ENCODE results near the gene SEPTIN7. TPM values are rescaled to one million over a fixed set of nuclear protein-coding genes. Genes with fewer than 3 reads are reported as not detected.
"Not testable (repeated sequence)": the region's sequence is repeated elsewhere in the genome, so short reads cannot be mapped to it uniquely, and the experiment has no call there.

The SEPTIN7 gene
- 232 TPM for total RNA-seq
- long read RNA-seq, full-length matches to known transcripts, result 165 of 233 reads
- long read RNA-seq, partial matches to known transcripts, result 29 of 233 reads
- long read RNA-seq, other reads (novel, unspliced or antisense), result 39 of 233 reads

GRCh38 chr7:35800718-35801391 lies at the start of gene SEPTIN7:
Gene SEPTIN7 (plus strand): TSS chr7:35801057. CDS start chr7:35801210, 153 bp downstream.
- DNase-seq (ENCODE audit: low spot score), result peak; percentile 100
- intact Hi-C loops (cut with DNase I), result loop anchor here (5.0 kb wide), 3 partner anchors 49 to 106 kb away; no protein-coding TSS in a partner anchor

GRCh38 chr7:35752742-35753141 lies 48.1 kb upstream of the SEPTIN7 start:
- DNase-seq (ENCODE audit: low spot score), result no peak
- intact Hi-C loops (cut with DNase I), result loop anchor here (5.0 kb wide), 1 partner anchor 50 kb away; the partner anchor contains the start of gene SEPTIN7

GRCh38 chr7:35753761-35754603 lies 46.9 kb upstream of the SEPTIN7 start:
- intact Hi-C loops (cut with DNase I), result loop anchor here (5.0 kb wide), 1 partner anchor 48 kb away; the partner anchor contains the start of gene SEPTIN7
- no peak for DNase-seq (ENCODE audit: low spot score)

- no peak for DNase-seq (ENCODE audit: low spot score)
- intact Hi-C loops (cut with DNase I), result loop anchor here (5.0 kb wide), 1 partner anchor 48 kb away; the partner anchor contains the start of gene SEPTIN7
These were observed 46.1 kb upstream of the SEPTIN7 start for GRCh38 chr7:35754741-35755140.

GRCh38 chr7:35755711-35756110 lies 45.1 kb upstream of the SEPTIN7 start:
- intact Hi-C loops (cut with DNase I), result no loop called here
- DNase-seq (ENCODE audit: low spot score), result no peak

- DNase-seq (ENCODE audit: low spot score); intact Hi-C loops (cut with DNase I): not testable (repeated sequence)
These were observed 44.4 kb upstream of the SEPTIN7 start for GRCh38 chr7:35756453-35756852.

- no peak for DNase-seq (ENCODE audit: low spot score)
- intact Hi-C loops (cut with DNase I), result no loop called here
These were observed 43.3 kb upstream of the SEPTIN7 start for GRCh38 chr7:35757574-35757973.

GRCh38 chr7:35758421-35758820 lies 42.4 kb upstream of the SEPTIN7 start:
- intact Hi-C loops (cut with DNase I), result no loop called here
- DNase-seq (ENCODE audit: low spot score), result no peak

- DNase-seq (ENCODE audit: low spot score), result no peak
- intact Hi-C loops (cut with DNase I), result no loop called here
These were observed 40.6 kb upstream of the SEPTIN7 start for GRCh38 chr7:35760143-35760745.

- no peak for DNase-seq (ENCODE audit: low spot score)
- intact Hi-C loops (cut with DNase I), result no loop called here
These were observed 38.8 kb upstream of the SEPTIN7 start for GRCh38 chr7:35761871-35762677.

- intact Hi-C loops (cut with DNase I), result no loop called here
- no peak for DNase-seq (ENCODE audit: low spot score)
These were observed 38.1 kb upstream of the SEPTIN7 start for GRCh38 chr7:35762781-35763180.

GRCh38 chr7:35768346-35768745 lies 32.5 kb upstream of the SEPTIN7 start:
- DNase-seq (ENCODE audit: low spot score), result no peak
- intact Hi-C loops (cut with DNase I), result no loop called here

GRCh38 chr7:35771776-35772175 lies 29.1 kb upstream of the SEPTIN7 start:
- intact Hi-C loops (cut with DNase I), result no loop called here
- no peak for DNase-seq (ENCODE audit: low spot score)

- intact Hi-C loops (cut with DNase I), result no loop called here
- DNase-seq (ENCODE audit: low spot score), result no peak
These were observed 26.9 kb upstream of the SEPTIN7 start for GRCh38 chr7:35773994-35774393.

GRCh38 chr7:35776686-35777085 lies 24.2 kb upstream of the SEPTIN7 start:
- DNase-seq (ENCODE audit: low spot score), result no peak
- intact Hi-C loops (cut with DNase I), result no loop called here

- DNase-seq (ENCODE audit: low spot score), result no peak
- intact Hi-C loops (cut with DNase I), result no loop called here
These were observed 23.7 kb upstream of the SEPTIN7 start for GRCh38 chr7:35777121-35777520.

GRCh38 chr7:35780070-35780469 lies 20.8 kb upstream of the SEPTIN7 start:
- intact Hi-C loops (cut with DNase I), result no loop called here
- no peak for DNase-seq (ENCODE audit: low spot score)

- no peak for DNase-seq (ENCODE audit: low spot score)
- intact Hi-C loops (cut with DNase I), result no loop called here
These were observed 19.6 kb upstream of the SEPTIN7 start for GRCh38 chr7:35781200-35781701.
